Measurements from ENCODE around the gene NBDY. TPM values are rescaled to one million over a fixed set of nuclear protein-coding genes. Genes with fewer than 3 reads are reported as not detected.
A peak's percentile ranks its signal among the peaks of the same experiment; 100 is the strongest.

Gene NBDY
- total RNA-seq, 1 donor from 2014 or later = 17.0 TPM

DNA sequence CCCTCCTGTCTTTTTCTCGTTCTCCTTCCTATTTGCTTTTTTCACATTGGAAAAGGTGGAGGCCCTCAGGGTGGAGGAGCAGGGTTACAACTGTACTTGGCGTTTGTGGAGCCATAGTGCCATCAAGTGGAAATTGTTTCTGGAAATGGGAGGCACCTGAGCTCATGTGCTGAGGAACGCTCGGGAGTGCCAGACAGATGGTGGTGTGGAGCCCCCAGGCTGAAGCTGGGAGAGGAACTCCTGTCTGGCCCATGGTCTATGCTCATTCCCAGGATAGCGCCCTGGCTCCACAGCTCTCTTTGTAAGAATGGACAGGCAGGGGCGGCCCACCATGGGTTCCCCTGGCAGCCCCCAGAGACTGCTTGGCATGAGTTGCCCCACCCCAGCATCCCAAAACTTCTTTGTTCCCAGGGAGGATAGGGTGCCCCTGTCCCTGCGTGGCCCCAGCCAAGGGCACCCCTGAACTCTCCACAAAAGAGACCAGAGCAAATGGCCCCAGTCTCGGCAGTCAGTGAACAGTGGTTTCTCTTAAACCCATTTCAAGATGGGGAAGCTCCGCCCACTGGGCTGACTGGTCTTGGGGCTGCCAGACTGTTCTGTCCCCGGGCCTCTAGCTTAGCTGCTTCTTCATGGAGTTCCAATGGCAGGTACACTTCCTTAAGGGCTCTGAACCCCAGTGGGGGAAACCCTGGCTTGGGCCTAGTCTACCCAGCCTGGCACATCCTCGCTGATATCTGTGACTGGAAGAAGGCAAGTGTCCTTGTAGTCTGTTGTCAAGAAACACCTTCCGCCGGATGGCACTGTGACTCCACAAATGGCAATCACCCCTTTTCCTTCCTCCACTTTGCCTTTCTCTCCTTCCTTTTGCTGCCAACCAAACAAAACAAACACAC lies 70.1 kb downstream of the NBDY start:
- DNase-seq (ENCODE audit: low read depth) = no peak
- no peaks in the 10 kb centered on the region for H3K36me3 ChIP-seq (ENCODE audit: control insufficient read depth, insufficient read depth, low read length)
- no peak for TF ChIP-seq CTCF (IDR thresholded peaks at IDR 0.05; ENCODE audit: insufficient read depth, low read length, poor library complexity, severe bottlenecking)
- no peaks in the 10 kb centered on the region for H3K27me3 ChIP-seq (ENCODE audit: control insufficient read depth, insufficient read depth, low read length)
- no peak overlapping the region for H3K4me3 ChIP-seq (ENCODE audit: low read depth, low read length)

DNA sequence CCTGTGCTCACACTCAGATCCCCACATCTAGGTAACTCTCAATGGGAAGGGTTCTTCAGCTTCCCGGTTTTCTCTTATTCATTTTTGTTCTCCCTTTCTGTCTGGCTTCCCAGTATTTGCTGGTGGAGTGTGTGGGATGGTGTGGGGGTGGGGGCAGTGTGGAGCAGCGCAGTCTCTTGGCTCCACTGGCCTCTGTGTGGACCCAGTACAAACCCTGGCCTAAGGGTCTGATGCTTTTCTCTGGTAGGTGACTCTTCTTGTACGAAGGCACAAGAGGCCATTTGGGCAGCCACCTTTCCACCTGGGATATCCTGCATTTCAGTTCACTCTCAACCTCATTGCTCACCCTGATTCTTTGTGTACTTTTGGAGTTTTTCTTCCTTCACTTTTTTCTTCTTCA lies 71.3 kb downstream of the NBDY start:
- DNase-seq (ENCODE audit: low read depth) = no peak
- Histone ChIP-seq H3K4me3 (ENCODE audit: low read depth, low read length) (no peak overlapping the region), H3K27me3 (ENCODE audit: control insufficient read depth, insufficient read depth, low read length) (no peaks in the 10 kb centered on the region), H3K36me3 (ENCODE audit: control insufficient read depth, insufficient read depth, low read length) (no peaks in the 10 kb centered on the region)
- no peak for TF ChIP-seq CTCF (IDR thresholded peaks at IDR 0.05; ENCODE audit: insufficient read depth, low read length, poor library complexity, severe bottlenecking)

DNA sequence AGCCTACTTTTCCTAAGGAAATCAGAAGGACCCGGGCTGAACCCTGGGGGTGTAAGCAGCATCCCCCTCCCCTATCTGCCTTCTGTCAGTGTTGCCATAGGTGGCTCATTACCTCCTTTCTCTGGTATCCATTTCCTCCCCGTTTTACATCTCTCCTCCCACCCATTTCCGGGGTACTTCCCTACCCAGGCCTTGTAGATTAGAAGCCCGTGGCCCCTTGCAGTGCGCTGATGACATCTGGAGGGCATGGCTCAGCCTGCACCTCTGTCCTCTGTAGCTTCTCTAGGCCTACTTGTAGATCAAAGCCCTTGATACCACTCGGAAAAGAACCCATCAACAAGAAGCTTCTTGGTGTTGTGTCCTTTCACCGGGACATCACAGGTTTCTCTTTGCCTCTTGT lies 71.8 kb downstream of the NBDY start:
- Histone ChIP-seq H3K27me3 (ENCODE audit: control insufficient read depth, insufficient read depth, low read length) (no peaks in the 10 kb centered on the region), H3K36me3 (ENCODE audit: control insufficient read depth, insufficient read depth, low read length) (no peaks in the 10 kb centered on the region), H3K4me3 (ENCODE audit: low read depth, low read length) (no peak overlapping the region)
- no peak for DNase-seq (ENCODE audit: low read depth)
- no peak for TF ChIP-seq CTCF (IDR thresholded peaks at IDR 0.05; ENCODE audit: insufficient read depth, low read length, poor library complexity, severe bottlenecking)

DNA sequence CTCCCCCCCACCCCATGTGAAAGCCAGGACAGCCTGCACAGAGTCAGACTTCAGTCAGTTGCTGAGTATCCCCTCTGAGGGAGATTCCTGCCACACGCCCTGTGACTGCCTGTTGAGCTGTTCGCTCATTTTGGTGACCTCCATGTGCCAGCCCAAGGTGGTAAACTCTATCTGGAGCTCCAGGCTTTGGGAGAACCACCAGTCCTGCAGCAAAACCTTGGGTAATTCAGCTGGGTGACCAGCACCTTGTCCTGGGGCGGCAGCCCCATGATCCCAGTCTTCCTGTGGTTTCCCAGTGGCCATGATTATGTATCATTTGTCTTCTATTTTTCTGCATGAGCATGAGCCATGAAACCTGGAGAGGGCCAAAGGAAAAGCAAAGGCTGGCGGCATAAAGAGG lies 73.4 kb downstream of the NBDY start:
- H3K4me3 ChIP-seq (ENCODE audit: low read depth, low read length) = no peak overlapping the region
- H3K36me3 ChIP-seq (ENCODE audit: control insufficient read depth, insufficient read depth, low read length) = no peaks in the 10 kb centered on the region
- TF ChIP-seq CTCF (IDR thresholded peaks at IDR 0.05; ENCODE audit: insufficient read depth, low read length, poor library complexity, severe bottlenecking) = no peak

GRCh38 chrX:56802921-56803849 lies 74.1 kb downstream of the NBDY start:
- Histone ChIP-seq H3K27me3 (ENCODE audit: control insufficient read depth, insufficient read depth, low read length) (no peaks in the 10 kb centered on the region), H3K36me3 (ENCODE audit: control insufficient read depth, insufficient read depth, low read length) (no peaks in the 10 kb centered on the region), H3K4me3 (ENCODE audit: low read depth, low read length) (peak overlapping the region; percentile 39)
- DNase-seq (ENCODE audit: low read depth) = no peak
- peak; percentile 47 for TF ChIP-seq CTCF (IDR thresholded peaks at IDR 0.05; ENCODE audit: insufficient read depth, low read length, poor library complexity, severe bottlenecking)

More for the DNA sequence above, 73.4 kb downstream of the NBDY start:
- DNase-seq (ENCODE audit: low read depth) = no peak
- no peaks in the 10 kb centered on the region for H3K27me3 ChIP-seq (ENCODE audit: control insufficient read depth, insufficient read depth, low read length)

Data from kidney epithelial cell (primary cell).